Cardiac muscle cell (in vitro differentiated cells and primary cell): Measurements from ENCODE around the gene TAPT1. TPM values are rescaled to one million over a fixed set of nuclear protein-coding genes. Genes with fewer than 3 reads are reported as not detected.
A peak's percentile ranks its signal among the peaks of the same experiment; 100 is the strongest.
"Not testable (repeated sequence)": the region's sequence is repeated elsewhere in the genome, so short reads cannot be mapped to it uniquely, and the experiment has no call there.

Source experiments
- DNase-seq, 2 donors: peaks; one replicate each; pipeline versions ENCODE4 v3.0.0 to v3.0.0-alpha.2; 2010 to 2017; ENCODE audit warnings: low read depth in 1 of 2, low spot score in 1 of 2
- H3K27ac ChIP-seq: fragments of 200-600 bp; sonication (generic); 2 replicates; pipeline ENCODE4 v1.5.1; 2016
- H3K27me3 ChIP-seq: fragments of 200-600 bp; sonication (generic); 2 replicates; pipeline ENCODE4 v1.6.0; 2016; ENCODE audit warnings: control low read depth
- H3K36me3 ChIP-seq: fragments of 200-600 bp; sonication (generic); 2 replicates; pipeline ENCODE4 v1.5.1; 2016; ENCODE audit warnings: control low read depth
- H3K4me1 ChIP-seq: fragments of 200-600 bp; sonication (generic); 2 replicates; pipeline ENCODE4 v1.8.1; 2017; ENCODE audit warnings: low read depth, mild to moderate bottlenecking, mixed run types
- H3K4me3 ChIP-seq: fragments of 200-600 bp; sonication (generic); 2 replicates; pipeline ENCODE4 v1.5.1; 2016; ENCODE audit warnings: mild to moderate bottlenecking
- H3K9me3 ChIP-seq: fragments of 200-600 bp; sonication (generic); 2 replicates; pipeline ENCODE4 v1.5.1; 2017; ENCODE audit warnings: low read depth, mild to moderate bottlenecking, control low read depth
- CTCF ChIP-seq: IDR thresholded peaks from 2 replicates; pipeline ENCODE4 v1.5.1; 2012; ENCODE audit warnings: low read depth, mild to moderate bottlenecking, low read length
- polyA plus RNA-seq: library from polyadenylated mRNA; unstranded; fragments of >200 nt; fragmentation: Nextera tagmentation; extraction: Ambion mirVana; gene quantifications from 2 replicates; pipeline ENCODE4 v1.2.1, GENCODE V29; 2016
- total RNA-seq: library from RNA; depleted of rRNA; stranded (reverse); fragments of >200 nt; gene quantifications from 2 replicates; pipeline ENCODE4 v1.2.3, GENCODE V29; 2016

The TAPT1 gene
- total and polyA plus RNA-seq, 2 experiments from 2014 or later, result 9.8 to 16.9 TPM

GRCh38 chr4:16195209-16195608, 31.1 kb downstream of the TAPT1 start:
- peak overlapping the region; percentile 60 for H3K27ac ChIP-seq
- no peak for DNase-seq
- no peak for TF ChIP-seq CTCF
- H3K27me3 ChIP-seq, result no peaks in the 10 kb centered on the region
- H3K9me3 ChIP-seq, result no peaks in the 10 kb centered on the region
- H3K36me3 ChIP-seq, result peaks cover 7% of the 10 kb centered on the region
- H3K4me3 ChIP-seq, result no peak overlapping the region
- H3K4me1 ChIP-seq, result peaks cover 29% of the 10 kb centered on the region

- DNase-seq, result not testable (repeated sequence)
Measured at GRCh38 chr4:16194798-16195197, 31.5 kb downstream of the TAPT1 start.

GRCh38 chr4:16194214-16194613, 32.1 kb downstream of the TAPT1 start:
- Histone ChIP-seq H3K36me3 (peaks cover 13% of the 10 kb centered on the region), H3K9me3 (no peaks in the 10 kb centered on the region), H3K27ac (peak overlapping the region; percentile 60), H3K27me3 (no peaks in the 10 kb centered on the region), H3K4me3 (no peak overlapping the region), H3K4me1 (peaks cover 29% of the 10 kb centered on the region)
- no peak for TF ChIP-seq CTCF
- peak in 1 of 2 donors; percentile 73 for DNase-seq

More at GRCh38 chr4:16194798-16195197, 31.5 kb downstream of the TAPT1 start:
- not testable (repeated sequence) for H3K4me3 ChIP-seq, H3K27me3 ChIP-seq, H3K9me3 ChIP-seq
- Histone ChIP-seq H3K27ac (peak overlapping the region; percentile 60), H3K4me1 (peaks cover 29% of the 10 kb centered on the region), H3K36me3 (peaks cover 10% of the 10 kb centered on the region)

GRCh38 chr4:16192631-16193518, 33.4 kb downstream of the TAPT1 start:
- Histone ChIP-seq H3K9me3 (no peaks in the 10 kb centered on the region), H3K36me3 (peaks cover 13% of the 10 kb centered on the region), H3K4me1 (peaks cover 29% of the 10 kb centered on the region), H3K27ac (no peak overlapping the region), H3K27me3 (no peaks in the 10 kb centered on the region), H3K4me3 (no peak overlapping the region)
- no peak for TF ChIP-seq CTCF
- no peak for DNase-seq

- no peak for TF ChIP-seq CTCF
- DNase-seq, result no peak
- H3K27ac ChIP-seq, result no peak overlapping the region
- no peaks in the 10 kb centered on the region for H3K9me3 ChIP-seq
- no peak overlapping the region for H3K4me3 ChIP-seq
- no peaks in the 10 kb centered on the region for H3K27me3 ChIP-seq
- H3K36me3 ChIP-seq, result peaks cover 16% of the 10 kb centered on the region
- peaks cover 29% of the 10 kb centered on the region for H3K4me1 ChIP-seq
Measured at GRCh38 chr4:16192057-16192456, 34.2 kb downstream of the TAPT1 start.

- H3K27ac ChIP-seq, result no peak overlapping the region
- TF ChIP-seq CTCF, result no peak
Measured at GRCh38 chr4:16187455-16187854, 38.8 kb downstream of the TAPT1 start.

More at GRCh38 chr4:16187455-16187854, 38.8 kb downstream of the TAPT1 start:
- no peak for DNase-seq
- Histone ChIP-seq H3K4me1 (no peaks in the 10 kb centered on the region), H3K4me3 (no peak overlapping the region), H3K36me3 (peaks cover 27% of the 10 kb centered on the region), H3K27me3 (no peaks in the 10 kb centered on the region), H3K9me3 (no peaks in the 10 kb centered on the region)
